Fibroblast of skin of back (primary cell): ENCODE measurements around the gene RPL28.
"Not testable (repeated sequence)": the region's sequence is repeated elsewhere in the genome, so short reads cannot be mapped to it uniquely, and the experiment has no call there.

Experiments
- DNase-seq: peaks from one replicate; pipeline ENCODE4 v3.0.0-alpha.2; 2013

Gene RPL28

DNA sequence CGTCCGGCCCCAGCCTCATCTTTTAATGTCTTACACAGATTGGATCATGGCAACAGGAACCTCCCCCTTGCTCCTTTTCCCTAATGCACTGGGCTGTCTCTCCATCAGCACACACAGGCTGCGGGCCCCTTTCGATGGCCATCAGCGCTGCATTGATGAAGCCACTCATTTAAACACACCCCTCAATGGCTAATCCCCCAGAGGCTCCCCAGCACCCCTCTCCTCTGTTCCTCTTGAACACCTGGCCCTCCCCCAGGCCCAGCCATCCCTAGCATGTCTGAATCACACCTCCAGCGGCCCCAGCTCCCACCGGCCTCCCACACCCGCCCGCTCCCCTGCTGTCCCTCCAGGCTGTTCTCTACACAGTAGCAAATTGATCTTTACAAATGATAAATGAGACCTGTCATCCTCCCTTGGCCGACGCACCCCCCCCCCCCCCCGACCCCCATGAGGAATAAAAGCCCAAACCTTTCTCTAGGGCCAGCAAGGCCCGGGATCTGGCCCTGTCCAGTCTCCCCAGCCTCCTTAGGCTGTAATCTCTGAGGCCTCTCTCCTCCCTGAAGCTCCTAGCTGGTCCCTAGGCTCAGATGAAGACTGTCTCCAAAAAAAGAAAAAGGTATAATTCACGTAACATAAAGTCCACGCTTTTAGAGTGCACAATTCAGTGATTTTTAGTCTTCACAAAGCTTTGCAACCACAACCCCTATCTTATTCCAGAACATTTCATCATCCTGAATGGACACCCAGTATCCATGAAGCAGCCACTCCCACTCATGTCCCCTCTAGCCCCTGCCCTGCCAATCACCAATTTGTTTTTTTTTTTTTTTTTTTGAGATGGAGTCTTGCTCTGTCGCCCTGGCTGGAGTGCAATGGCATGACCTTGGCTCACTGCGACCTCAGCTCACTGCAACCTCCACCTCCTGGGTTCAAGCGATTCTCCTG is 7.4 kb downstream of the RPL28 start:
- no peak for DNase-seq

DNA sequence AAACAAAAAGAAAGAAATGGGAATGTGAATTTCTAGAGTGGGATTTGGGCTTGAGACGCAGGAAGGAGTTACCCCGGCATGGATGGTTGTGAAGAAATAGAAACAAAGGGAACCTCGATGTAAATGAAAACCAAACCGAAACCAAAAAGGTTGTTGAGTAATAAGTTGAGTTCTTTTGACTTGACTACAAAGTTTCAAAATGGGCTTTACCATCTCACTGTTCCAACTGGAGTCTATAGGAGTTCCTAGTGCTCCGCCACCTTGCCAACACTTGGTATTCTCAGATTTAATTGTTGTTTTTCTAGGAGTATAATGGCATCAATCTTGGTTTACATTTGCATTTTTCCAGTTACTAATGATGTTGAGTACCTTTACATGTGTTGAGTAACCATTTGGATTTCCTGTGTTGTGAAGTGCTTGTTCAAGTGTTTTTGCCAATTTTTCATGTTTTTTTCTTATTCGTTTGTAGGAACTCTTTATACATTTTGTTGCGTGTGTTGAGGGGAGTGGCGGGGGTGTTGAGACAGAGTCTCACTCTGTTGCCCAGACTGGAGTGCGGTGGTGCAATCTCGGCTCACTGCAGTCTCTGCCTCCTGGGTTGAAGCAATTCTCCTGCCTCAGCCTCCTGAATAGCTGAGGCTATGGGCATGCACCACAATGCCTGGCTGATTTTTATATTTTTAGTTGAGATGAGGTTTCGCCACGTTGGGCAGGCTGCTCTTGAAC is 12.6 kb downstream of the RPL28 start:
- no peak for DNase-seq

DNA sequence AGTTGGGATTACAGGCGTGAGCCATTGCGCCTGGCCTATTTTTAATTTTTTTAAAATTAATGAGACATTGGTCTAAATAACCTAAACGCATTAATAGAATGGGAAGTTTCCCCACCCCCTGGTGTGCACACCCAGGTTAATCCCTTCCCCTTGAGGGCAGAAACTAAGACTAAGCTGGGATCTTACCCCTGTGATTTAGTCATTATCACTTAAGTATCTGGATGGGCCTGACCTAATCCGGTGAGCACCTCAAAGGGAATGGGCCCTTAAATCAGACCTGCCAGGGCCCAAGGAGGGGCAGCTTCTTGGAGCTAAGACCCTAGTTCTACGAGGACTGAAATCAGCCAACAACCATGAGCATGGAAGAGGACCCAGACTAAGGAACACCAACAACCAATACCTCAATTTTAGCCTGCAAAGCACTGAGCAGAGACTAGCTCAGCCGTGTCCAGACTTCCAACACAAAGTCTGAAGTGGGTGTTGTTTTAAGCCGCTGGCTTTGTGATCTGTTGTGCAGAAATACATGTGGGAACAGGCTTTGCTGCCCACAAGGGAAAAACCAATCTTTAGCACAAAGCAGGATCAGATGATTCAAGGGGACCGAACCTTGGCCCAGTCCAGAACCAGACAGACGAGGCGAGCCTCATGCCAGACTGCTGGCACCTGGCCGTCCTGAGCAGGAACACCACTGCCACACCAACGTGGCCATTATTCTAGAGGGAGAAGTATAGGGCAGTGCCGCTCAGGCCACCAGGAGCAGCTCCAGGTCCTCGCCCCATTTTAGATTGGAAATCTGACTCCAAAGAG is 14.8 kb downstream of the RPL28 start:
- no peak for DNase-seq

DNA sequence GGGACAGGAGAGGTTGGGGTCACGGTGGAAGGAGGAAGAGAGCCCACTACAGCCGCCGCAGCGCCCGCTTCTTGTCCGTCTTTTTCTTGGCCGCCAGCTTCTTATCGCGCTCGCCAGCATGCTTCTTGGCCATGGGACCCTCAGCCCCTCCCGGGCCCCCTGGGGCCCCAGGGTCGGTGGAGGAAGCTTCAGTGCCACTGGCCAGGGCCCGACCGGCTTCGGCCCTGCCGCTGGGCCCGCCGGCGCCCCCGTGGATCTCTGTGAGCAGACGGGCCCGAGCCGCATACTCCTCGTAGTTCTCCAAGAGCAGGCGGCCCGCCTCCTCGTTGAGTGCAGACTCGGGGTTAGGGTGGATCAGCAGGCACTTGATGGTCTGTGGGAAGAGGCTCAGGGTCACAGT is 15.7 kb downstream of the RPL28 start:
- not testable (repeated sequence) for DNase-seq

DNA sequence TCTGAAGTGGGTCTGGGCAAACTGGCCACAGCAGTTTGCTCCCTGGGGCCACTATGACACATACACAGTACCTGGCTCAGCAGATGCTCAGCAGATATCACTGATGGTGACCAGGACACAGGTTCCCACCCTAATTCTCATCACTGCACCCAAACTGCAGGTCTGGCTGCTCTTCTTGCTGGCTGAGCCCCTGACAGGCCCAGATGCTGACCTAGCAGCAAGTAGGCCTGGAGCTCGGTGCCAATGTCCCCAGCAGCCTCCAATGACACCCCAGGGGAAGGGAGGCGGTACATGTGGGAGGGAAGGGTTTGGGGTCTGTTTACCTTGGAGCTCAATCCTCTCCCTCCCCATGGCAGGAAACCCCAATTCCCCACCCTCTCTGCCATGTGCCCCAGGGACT is 16.8 kb downstream of the RPL28 start:
- no peak for DNase-seq

DNA sequence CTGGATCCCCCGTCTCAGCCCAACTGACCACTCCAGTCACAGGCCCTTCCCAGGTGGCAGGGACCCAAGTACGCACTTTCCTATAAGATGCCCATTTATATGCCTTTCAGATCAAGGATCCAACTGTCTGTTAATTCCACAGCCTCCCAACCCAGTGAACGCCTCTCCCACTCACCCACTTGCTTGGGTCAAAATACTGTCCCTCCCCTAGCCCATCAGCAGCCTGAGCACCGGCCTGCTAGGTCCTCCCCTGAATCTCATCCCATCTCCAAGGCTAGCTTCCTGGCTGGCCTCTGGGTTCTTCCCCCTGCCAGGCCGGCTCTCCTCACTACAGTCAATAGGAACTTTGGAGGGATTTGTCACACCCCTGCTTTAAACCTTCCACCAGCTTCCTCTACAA is 19.9 kb downstream of the RPL28 start:
- DNase-seq: no peak

DNA sequence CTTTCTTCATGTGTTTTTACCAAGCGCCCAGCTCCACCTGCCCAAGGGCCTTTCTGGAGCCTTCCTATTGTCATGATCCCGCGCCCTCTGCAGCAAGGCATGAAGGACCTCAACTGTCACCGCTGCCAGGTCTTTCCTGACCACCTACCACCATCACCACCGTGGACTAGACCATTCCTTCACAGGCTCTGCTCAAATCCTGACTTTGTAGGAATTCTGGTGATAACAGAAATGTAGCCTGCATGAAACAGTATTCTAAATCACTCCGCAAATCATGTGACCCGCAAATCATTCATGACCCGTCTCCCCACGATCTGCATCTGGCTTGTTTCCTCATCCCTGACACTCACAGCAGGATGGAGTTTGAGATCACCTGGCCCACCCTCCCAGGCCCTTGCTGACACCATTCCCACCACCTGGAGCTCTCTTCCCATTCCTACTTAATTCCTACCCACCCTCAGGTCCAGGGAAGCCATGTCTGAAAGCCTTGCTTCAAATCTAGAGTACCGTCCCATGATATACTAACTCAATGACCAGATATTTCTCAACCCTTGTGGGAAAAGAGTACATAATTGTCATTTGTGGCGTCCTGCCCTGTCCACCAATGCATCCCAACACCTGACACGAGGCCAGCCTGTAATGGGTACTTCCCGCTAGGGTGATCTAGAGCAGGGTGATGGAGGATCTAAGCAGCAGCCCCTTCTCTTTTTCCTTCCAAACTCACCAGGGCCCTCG is 20.5 kb downstream of the RPL28 start:
- no peak for DNase-seq

DNA sequence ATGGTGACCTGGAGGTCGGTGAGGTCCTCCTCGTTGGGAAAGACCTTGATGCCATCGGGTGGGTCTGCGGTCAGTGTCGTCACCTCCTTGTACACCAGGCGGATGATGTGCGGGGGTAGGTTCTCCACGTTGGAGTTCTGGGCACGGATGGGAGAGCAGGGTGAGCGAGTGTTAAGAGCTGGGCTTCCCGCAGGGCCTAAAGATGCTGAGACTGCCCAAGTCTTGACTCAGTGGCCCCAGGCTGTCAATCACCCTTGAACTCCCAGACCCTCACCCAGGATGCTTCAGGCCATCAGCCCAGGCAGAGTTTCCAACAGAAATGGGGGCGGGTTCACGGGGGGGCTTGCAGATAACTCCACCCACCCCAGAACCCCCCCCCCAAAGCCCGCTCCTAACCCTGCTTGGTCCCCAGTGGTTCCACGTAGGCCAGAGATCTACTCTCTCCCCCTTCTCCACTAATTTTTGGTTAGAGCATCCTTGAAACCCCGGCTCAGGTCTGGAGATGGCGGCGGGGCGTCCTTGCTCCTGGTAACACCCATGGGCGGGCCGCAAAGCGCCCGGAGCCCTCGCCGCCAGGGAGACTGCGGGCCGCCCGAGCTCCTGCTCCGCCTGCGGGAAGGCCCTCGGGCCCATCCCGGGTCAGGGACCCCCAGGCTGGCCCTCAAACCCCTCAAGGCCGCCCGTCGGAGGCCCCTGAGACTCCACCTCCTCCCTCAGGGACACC is 21.3 kb downstream of the RPL28 start:
- no peak for DNase-seq

DNA sequence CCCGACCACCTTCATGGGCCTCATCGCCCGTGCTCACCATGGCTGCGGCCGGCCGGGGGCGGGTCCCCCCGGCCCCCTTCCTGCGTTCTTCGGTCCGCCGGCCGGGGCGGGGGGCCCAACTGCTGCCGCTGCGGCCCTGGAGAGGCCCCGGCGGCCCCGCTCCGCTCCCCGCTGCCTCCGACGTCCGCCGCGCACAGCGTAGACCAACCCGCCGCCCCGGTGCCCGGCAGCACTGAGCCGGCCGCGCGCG is 21.7 kb downstream of the RPL28 start, which contains the start of gene UBE2S:
Gene UBE2S (minus strand): TSS at position 239 of the 250 bp plus-strand sequence. CDS start 199 bp downstream, at position 40.
- not testable (repeated sequence) for DNase-seq

DNA sequence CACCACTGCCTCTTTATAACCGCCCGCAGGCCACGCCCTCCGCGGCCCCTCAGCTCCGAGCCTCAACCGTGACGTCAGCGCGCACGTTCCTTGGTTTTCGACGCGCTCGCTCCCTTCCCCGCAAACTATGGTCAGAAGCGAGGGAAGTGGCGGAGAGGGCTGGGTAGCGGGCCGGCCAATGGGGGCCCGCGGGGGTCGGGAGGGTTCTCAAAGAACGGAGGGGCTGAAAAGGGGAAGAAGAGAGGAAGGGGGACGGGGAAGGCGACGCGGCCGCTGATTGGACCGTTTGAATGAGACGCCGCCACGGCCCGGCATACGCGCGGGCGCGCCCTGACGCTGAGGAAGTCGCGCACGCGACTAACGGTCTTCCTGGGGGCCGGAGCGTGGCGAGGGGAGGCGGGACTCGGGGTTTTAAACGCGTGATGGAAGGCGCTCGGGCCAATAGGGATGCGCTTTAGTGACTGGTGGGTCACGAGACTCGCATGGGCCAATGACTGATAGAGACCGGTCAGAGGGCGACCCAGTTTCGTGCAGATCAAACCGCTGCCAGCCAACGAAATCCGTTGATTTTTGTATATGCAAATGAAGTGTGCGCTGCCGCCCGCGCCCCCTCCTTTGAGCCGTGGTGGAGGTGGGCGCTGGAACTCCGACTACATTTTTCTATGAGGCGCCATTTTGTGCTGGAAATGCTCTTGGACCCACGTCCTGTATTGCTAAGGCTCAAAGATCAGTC is 22.2 kb downstream of the RPL28 start:
- DNase-seq: peak; percentile 100

DNA sequence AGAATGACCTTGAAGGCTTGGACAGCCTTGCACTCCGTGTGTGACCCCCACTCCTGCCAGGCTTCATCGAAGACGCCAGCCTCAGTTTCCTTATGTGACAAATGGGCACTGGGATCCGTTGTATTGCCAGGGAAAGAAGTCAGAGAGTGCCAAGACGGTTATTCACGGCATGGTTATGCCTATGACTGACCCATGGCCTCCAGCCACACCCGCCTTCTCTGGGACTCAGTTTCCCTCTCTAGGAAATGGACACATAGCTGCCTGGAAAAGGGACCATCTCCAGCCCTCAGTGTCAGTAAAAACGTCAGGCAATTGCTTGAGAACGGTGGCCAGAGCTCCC is 22.8 kb downstream of the RPL28 start:
- DNase-seq: no peak

DNA sequence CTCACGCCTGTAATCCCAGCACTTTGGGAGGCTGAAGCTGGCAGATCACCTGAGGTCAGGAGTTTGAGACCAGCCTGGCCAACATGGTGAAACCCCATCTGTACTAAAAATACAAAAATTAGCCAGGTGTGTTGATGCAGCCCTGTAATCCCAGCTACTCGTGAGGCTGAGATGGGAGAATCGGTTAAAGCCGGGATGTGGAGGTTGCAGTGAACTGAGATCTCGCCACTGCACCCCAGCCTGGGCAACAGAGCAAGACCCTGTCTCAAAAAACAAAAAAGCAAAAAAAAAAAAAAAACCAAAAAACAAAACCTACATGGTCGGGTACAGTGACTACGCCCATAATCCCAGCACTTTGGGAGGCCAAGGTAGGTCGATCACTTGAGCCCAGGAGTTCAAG is 23.4 kb downstream of the RPL28 start:
- not testable (repeated sequence) for DNase-seq

DNA sequence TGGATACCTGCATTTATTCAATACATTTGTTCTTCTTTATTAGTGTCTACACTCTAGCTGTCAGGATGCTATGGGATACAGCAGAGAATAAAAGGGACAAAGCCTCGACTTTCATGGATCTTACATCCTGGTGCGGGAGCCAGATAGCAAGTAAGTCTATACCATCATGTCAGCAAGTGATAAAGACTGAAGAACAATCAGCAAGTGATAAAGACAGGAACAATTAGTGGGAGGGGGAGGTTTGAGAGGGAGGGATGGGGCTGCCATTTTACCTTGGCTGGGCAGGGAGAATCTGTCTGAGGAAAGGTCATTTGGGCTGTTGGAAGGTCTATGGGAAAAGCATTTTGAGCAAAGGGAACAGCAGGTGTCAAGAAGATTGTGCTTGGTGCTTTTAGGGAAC is 24.4 kb downstream of the RPL28 start:
- DNase-seq: no peak

DNA sequence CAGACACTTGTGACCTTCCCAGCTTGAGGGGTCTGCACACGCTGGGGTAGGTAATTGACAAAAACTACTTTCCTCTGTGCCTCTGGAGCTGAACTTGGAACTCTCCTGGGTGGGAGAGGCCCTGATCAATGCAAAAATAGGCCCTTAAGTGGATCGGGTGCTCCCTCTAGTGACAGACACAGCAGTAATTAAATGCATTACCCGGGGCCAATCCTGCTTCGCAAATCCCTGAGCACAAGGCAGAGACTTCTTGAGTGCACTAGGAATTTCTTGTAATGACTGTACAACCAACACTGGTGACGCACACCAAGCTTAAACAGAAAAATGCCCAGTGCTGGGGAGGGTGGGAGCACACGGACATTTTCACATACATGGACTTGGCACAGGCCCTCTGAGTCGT is 32.5 kb downstream of the RPL28 start:
- peak; percentile 84 for DNase-seq

DNA sequence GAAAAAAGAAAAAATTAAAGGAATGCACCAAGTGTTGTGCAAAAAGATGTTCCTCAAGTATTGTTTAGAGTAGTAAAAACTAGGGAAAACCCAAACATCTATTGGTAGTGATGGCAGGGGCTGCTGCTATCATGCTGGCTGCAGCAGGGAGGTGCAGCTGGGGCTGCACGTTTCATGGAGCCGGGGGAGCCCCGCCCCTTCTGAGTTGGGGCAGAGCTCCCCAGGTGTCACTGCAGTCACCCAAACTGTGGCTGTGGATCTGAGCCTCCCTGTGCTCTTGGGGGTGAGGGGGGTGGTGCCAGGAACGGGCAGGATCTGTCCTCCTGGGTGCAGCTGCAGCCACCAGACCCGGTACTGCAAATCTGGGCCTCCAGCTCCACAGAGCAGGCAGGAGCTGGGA is 33.4 kb downstream of the RPL28 start:
- no peak for DNase-seq

DNA sequence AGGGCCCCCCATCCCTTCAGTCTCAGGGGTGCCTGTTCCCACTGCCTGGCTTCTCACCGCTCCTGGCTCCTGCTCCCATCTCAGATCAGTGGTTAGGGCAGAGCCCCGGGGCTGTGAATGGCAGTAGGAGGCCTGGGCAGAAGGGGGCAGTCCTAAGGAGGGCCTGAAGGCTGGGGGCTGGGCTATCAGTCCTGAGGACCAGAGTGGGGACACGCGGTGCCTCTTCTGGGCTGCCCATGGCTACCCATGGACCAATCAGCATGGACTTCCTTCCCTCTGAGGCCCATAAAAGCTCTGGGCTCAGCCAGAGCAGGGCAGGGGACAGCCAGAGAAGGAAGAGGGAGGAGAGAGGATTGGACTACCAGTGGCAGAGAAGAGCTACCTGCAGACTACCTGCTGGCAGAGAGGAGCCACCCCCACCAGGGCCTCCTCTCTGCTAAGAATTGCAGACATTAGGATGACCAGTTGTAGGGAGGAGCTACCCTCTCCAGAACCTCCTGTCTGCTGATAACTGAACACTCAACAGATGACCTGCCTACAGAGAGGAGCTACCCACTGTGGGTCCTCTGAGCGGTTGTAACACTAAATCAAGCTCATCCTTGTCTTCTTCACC is 34.0 kb downstream of the RPL28 start:
- DNase-seq: no peak

DNA sequence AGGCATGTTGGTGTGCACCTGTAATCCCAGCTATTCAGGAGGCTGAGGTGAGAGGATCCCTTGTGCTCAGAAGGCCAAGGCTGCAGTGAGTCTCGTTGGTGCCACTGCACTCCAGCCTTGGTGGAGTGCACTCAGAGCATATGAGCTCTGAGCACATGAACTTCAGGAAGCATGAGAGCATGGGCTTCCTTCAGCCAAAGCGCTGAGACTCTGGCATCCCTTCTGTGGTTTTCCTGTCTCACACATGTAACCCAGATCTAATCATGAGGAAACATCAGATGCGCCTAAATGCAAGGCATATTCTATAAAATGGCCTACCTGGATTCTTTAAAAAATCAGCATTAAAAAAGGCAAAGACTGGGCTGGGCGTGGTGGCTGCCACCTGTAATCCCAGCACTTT is 35.5 kb downstream of the RPL28 start:
- DNase-seq: not testable (repeated sequence)

DNA sequence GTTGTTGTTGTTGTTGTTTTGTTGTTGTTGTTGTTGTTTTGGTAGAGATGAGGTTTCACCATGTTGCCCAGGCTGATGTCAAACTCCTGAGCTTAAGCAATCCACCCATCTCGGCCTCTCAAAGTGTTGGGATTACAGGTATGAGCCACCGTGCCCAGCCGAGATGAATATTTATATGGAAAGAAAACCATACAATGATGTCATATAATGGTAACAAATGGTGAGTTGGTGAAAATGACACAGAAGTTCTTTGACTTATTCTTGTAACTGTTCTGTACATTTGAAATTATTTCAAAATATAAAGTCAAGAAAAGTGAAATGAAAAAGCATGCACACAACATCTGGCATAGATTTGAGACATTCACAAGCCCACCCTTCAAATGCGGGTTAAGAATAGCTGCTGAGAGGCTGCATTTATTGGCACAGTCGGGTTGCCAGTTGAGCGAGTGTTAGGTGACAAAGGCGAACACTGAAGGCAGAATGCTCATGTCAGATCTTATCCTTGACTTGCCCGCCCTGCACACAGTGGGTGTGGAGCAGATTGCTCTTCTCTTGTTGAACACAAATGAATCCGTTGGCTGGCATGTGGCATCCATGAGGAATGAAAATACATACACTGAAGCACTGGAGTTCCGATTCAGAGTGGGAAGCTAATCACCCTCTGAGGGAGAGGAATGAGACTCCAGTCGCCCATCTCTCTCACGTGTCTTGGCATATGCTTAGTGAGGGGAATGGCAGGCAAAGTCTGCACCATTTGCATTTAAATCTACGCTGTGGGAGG is 37.7 kb downstream of the RPL28 start:
- DNase-seq: no peak

DNA sequence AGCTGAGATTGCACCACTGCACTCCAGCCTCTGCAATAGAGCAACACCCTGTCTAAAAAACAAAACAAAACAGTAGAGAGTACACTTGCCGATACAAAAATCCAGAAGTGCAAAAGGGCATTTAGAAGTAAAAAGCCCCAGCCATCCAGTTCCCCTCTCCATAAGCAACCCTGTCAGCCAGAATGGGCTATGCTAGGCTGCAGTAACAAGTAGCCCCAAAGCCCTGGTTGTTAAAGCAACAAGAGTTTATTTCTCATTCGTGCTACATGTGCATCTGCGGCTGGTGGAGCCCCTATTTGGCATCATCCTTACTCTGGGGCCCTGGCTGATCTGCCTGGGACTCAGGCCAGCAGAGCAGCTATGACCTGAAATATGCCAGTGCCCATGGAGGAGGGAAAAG is 38.8 kb downstream of the RPL28 start:
- DNase-seq: no peak

DNA sequence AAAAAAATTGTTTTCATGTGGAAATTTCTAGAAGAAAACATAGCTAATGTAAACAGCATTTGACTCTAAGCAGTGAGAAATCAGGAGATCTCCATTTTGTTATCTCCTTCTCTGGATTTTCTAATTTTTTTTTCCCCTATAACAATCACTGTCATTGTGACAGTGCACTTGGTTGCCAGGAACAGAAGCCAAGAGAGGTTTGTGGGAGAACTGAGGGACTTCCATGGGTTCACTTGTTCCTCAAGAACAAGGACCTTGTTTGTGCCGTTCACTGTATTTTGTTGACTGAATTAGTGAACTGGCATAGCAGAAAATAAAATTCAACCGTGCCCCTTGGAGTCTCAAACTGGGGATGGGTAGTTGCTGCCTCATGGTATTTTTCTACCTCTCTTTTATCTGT is 40.3 kb downstream of the RPL28 start:
- DNase-seq: no peak
